Heart left ventricle (tissue), 16 donors: ENCODE measurements around the gene CHRNA5. TPM values are rescaled to one million over a fixed set of nuclear protein-coding genes. Genes with fewer than 3 reads are reported as not detected.
"Not testable (repeated sequence)": the region's sequence is repeated elsewhere in the genome, so short reads cannot be mapped to it uniquely, and the experiment has no call there.

Experiments
- ATAC-seq, 4 donors: fragments of 200-7000 bp; cut with Tn5 transposase; one replicate each; pipeline ENCODE4 v1.9.1; 2020 to 2022; ENCODE audit warnings: moderate library complexity in 4 of 4, mild to moderate bottlenecking in 3 of 4, moderate number of reproducible peaks in 1 of 4
- DNase-seq, 5 donors: peaks; one replicate each; pipeline ENCODE4 v3.0.0-alpha.2; 2020
- H3K27ac ChIP-seq, 12 donors: fragments of 200-600 bp; sonication (generic) in 4 of 12; one replicate each; pipeline versions ENCODE4 v1.5.0 to v1.8.0; 2016 to 2022; ENCODE audit warnings: mild to moderate bottlenecking in 2 of 12
- H3K27me3 ChIP-seq, 9 donors: fragments of 200-600 bp; sonication (generic) in 2 of 9; one replicate each; pipeline versions ENCODE4 v1.5.1 to v1.8.0; 2016 to 2022; ENCODE audit warnings: mild to moderate bottlenecking in 3 of 9
- H3K36me3 ChIP-seq, 9 donors: fragments of 200-600 bp; sonication (generic) in 2 of 9; one replicate each; pipeline versions ENCODE4 v1.5.0 to v1.8.0; 2018 to 2022; ENCODE audit warnings: mild to moderate bottlenecking in 2 of 9
- H3K4me1 ChIP-seq, 12 donors: fragments of 200-600 bp; sonication (generic) in 4 of 12; one replicate each; pipeline versions ENCODE4 v1.5.0 to v1.8.0; 2016 to 2022; ENCODE audit warnings: mild to moderate bottlenecking in 3 of 12
- H3K4me3 ChIP-seq, 12 donors: fragments of 200-600 bp; sonication (generic) in 4 of 12; one replicate each; pipeline versions ENCODE4 v1.5.0 to v1.8.0; 2017 to 2022; ENCODE audit warnings: mild to moderate bottlenecking in 9 of 12, moderate library complexity in 4 of 12
- H3K9me3 ChIP-seq, 12 donors: fragments of 200-600 bp; sonication (generic) in 4 of 12; one replicate each; pipeline versions ENCODE4 v1.5.0 to v1.8.0; 2016 to 2022; ENCODE audit warnings: mild to moderate bottlenecking in 1 of 12
- POLR2A ChIP-seq, 2 donors: fragments of 450-650 bp; IDR thresholded peaks; one replicate each; pipeline ENCODE4 v1.6.1; 2017; ENCODE audit warnings: antibody characterized with exemption in 2 of 2, mild to moderate bottlenecking in 2 of 2, moderate library complexity in 2 of 2
- WGBS, 4 donors: extraction: QIAGEN DNeasy Blood & Tissue Kit in 2 of 4; methylation state at CpG; one replicate each; pipeline versions ENCODE4 v1.1.5 to v1.1.7; 2013 to 2018; 5-methylcytosine and 5-hydroxymethylcytosine counted together
- intact Hi-C, 10 donors: fragments of 100-400 bp; cut with DNase I; formaldehyde crosslinking; loops; one replicate each; pipeline versions ENCODE4 v1.11.1 to v1.14.2; 2022
- long read RNA-seq, 3 donors: library from polyadenylated mRNA; unstranded; transcript quantifications; one replicate each; pipeline ENCODE4 v2.0.0, GENCODE V29; 2020 to 2021
- polyA plus RNA-seq, 2 donors: library from polyadenylated mRNA; stranded (reverse); fragments of 200-250 nt; gene quantifications; one replicate each; pipeline ENCODE4 v1.2.3, GENCODE V29; 2013
- total RNA-seq, 9 donors: library from RNA; depleted of rRNA in 2 of 9; stranded (reverse); fragments of >200 nt in 2 of 9; fragmentation: NEBNext Ultra II Directional in 3 of 9; extraction: Animal tissue kit (Norgen Biotek cat#: 25700) in 3 of 9; gene quantifications; one replicate each; pipeline versions ENCODE4 v1.1.0 to v1.2.4, GENCODE V29; 2016 to 2023
- TF ChIP-seq, protein P1 (sequence below), 12 donors: fragments of 200-600 bp; sonication (generic) in 4 of 12; IDR thresholded peaks; one replicate each; pipeline versions ENCODE4 v1.5.0 to v1.8.0; 2018 to 2022; ENCODE audit warnings: antibody characterized with exemption in 12 of 12, mild to moderate bottlenecking in 5 of 12
- donor health status: ischemic (EF 13 %, LVEDD 7.1; RV severe dilation, severe dysfunction).
- donor health status: healthy with polysubstance abuse.
- donor health status: DM: no; HTN: yes; CAD: no.
- donor health status: DM: no; HTN: no; CAD: no.
- donor health status: ischemic (EF 25% LVEDD 6.9; RV normal size, moderate dysfunction).
- donor health status: ischemic (EF 25% LVEDD 5.7; RV mildly dilated, moderate dysfunction).
- donor health status: healthy.
- donor health status: DM: yes; HTN: yes; CAD: no.
- donor health status: ischemic (EF 35%, LVEDD 5.7; RV mildly dilated, moderate dysfunction).
- donor health status: nonischemic (EF 11% LVEDD 7.7; RV severe dilation, severe dysfunction).
- donor health status: DM: yes; HTN: yes; CAD: no.
- donor health status: PGD.
- donor health status: ischemic (EF 29% LVEDD 5.4; RV normal size, mild dysfunction).
- donor health status: nonischemic (EF 23%, LVEDD 6.1; RV moderate dilation, normal function).

The CHRNA5 gene
- total RNA-seq: 1 to 10 TPM in 7 of 9 donors, under 1 TPM in 2; 0.64 to 4.0 (median 1.5) TPM
- polyA plus RNA-seq: 1 to 10 TPM; 1.0 to 1.5 TPM
- long read RNA-seq, donor 1: 0 reads
- long read RNA-seq, donor 2, partial matches to known transcripts: 0 of 1 reads
- long read RNA-seq, donor 2, other reads (novel, unspliced or antisense): 1 of 1 reads
- long read RNA-seq, donor 3: 0 reads

- peaks cover 0 to 18% (median 8%) of the 10 kb centered on the region in 12 donors for H3K4me1 ChIP-seq
- 1 to 2% (median 1%) methylated on average over 31 to 75 of the region's 75 CpGs for WGBS, 4 donors
- peak within 1 kb of the TSS in 1 of 12 donors; percentile 64 for H3K27ac ChIP-seq
- H3K27me3 ChIP-seq: peaks cover 0 to 28% (median 5%) of the 10 kb centered on the region in 9 donors
- no peak for TF ChIP-seq POLR2A (IDR thresholded peaks at IDR 0.05)
- TF ChIP-seq, protein P1, sequence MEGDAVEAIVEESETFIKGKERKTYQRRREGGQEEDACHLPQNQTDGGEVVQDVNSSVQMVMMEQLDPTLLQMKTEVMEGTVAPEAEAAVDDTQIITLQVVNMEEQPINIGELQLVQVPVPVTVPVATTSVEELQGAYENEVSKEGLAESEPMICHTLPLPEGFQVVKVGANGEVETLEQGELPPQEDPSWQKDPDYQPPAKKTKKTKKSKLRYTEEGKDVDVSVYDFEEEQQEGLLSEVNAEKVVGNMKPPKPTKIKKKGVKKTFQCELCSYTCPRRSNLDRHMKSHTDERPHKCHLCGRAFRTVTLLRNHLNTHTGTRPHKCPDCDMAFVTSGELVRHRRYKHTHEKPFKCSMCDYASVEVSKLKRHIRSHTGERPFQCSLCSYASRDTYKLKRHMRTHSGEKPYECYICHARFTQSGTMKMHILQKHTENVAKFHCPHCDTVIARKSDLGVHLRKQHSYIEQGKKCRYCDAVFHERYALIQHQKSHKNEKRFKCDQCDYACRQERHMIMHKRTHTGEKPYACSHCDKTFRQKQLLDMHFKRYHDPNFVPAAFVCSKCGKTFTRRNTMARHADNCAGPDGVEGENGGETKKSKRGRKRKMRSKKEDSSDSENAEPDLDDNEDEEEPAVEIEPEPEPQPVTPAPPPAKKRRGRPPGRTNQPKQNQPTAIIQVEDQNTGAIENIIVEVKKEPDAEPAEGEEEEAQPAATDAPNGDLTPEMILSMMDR (IDR thresholded peaks at IDR 0.05): no peak
- H3K9me3 ChIP-seq: no peaks in the 10 kb centered on the region
- ATAC-seq (peak; percentile 73 to 99 (median 94)), DNase-seq (peak; percentile 77 to 90 (median 85))
- H3K36me3 ChIP-seq: no peaks in the 10 kb centered on the region
- intact Hi-C loops: no loop called here
- H3K4me3 ChIP-seq: peak within 1 kb of the TSS; percentile 14 to 77 (median 60)
Observed at GRCh38 chr15:78565097-78565950, at the start of gene CHRNA5. TSS of gene CHRNA5 (plus strand) at chr15:78565520. CDS start at chr15:78565720, 200 bp downstream.

- H3K4me3 ChIP-seq, H3K4me1 ChIP-seq, DNase-seq, H3K9me3 ChIP-seq, H3K27me3 ChIP-seq, ATAC-seq, H3K27ac ChIP-seq, intact Hi-C loops: not testable (repeated sequence)
- WGBS, 4 donors: 87 to 98% (median 94%) methylated on average over 2 to 3 of the region's 3 CpGs
- peaks cover 0 to 38% (median 2%) of the 10 kb centered on the region in 9 donors for H3K36me3 ChIP-seq
Observed at GRCh38 chr15:78520035-78520434, 45.3 kb upstream of the CHRNA5 start.

DNA sequence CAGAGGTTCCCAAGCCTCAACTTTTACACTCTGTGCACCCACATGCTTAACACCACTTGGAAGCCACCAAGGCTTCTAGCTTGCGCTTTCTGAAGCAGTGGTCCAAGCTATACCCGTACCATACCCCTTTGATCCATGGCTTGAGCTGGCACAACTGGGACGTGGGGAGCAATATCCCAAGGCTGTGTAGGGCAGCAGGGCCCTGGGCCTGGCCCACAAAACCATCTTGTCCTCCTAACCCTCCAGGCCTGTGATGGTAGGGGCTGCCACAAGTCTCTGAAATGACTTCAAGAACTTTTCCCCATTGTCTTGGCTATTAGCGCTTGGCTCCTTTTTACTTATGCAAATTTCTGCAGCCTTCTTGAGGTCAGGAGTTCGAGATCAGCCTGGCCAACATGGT is 41.1 kb upstream of the CHRNA5 start:
- no peak for TF ChIP-seq POLR2A (IDR thresholded peaks at IDR 0.05)
- TF ChIP-seq, protein P1 (IDR thresholded peaks at IDR 0.05): no peak
- Histone ChIP-seq H3K9me3 (no peaks in the 10 kb centered on the region), H3K27me3 (no peaks in the 10 kb centered on the region), H3K27ac (no peak overlapping the region), H3K4me1 (no peaks in the 10 kb centered on the region), H3K36me3 (peaks cover 0 to 13% (median 0%) of the 10 kb centered on the region in 9 donors), H3K4me3 (no peak overlapping the region)
- 88 to 96% (median 91%) methylated on average over 5 of the region's 5 CpGs for WGBS, 4 donors
- ATAC-seq (no peak), DNase-seq (no peak)
- intact Hi-C loops: no loop called here

GRCh38 chr15:78527325-78527724 is 38.0 kb upstream of the CHRNA5 start:
- WGBS, 4 donors: 84 to 86% (median 85%) methylated on average over 5 of the region's 5 CpGs
- TF ChIP-seq POLR2A (IDR thresholded peaks at IDR 0.05): no peak
- TF ChIP-seq, protein P1 (IDR thresholded peaks at IDR 0.05): no peak
- Histone ChIP-seq H3K9me3 (no peaks in the 10 kb centered on the region), H3K27me3 (no peaks in the 10 kb centered on the region), H3K27ac (no peak overlapping the region), H3K36me3 (peaks cover 0 to 5% (median 0%) of the 10 kb centered on the region in 9 donors), H3K4me1 (no peaks in the 10 kb centered on the region), H3K4me3 (no peak overlapping the region)
- ATAC-seq (no peak), DNase-seq (no peak)
- intact Hi-C loops: no loop called here
